Measurements from ENCODE around the gene ACSF2. TPM values are rescaled to one million over a fixed set of nuclear protein-coding genes. Genes with fewer than 3 reads are reported as not detected.

ACSF2 gene
- total and polyA plus RNA-seq, 7 experiments from 2014 or later: 2.2 to 36.2 (median 20.4) TPM

DNA sequence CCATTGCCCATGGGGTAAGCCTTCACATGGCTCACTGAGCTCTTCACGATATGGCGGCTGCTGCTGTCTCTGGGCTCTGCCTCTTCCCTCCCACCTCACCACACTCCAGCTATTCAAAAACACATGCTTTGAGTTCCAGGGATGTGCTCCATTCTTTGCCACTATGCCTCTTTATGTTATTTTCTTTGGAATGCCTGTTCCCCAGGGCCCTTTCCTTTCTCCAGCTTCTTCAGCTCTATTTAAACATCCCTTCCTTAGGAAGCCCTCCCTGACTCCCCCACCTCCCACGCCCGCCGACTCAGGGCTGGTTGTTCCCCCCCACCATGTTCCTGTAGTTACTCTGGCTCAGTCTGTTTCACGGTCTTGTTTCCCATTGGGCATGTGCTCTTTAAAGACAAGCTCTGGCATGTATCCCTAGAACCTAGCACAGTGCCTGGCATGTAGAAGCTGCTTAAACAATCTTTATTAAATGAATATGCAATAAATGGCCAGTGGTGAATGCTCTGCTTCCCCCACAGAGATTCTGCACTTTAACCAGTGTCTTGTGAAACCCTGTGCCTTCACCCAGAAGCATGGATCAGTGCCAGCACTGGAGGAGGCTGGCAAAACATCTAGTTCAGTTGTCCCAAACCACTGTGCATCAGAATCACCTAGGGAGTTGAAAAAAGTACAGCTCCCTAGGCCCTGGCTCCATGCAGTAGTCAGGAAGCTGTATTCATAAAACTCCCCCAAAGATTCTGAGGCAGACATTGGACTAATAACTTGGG, 89.1 kb downstream of the ACSF2 start:
- POLR2A ChIA-PET: interaction anchor here (0.5 kb wide), 1 partner anchor 112 kb away, joined by 3 read pairs; no protein-coding TSS in a partner anchor
- H3K4me1 ChIP-seq (ENCODE audit: control insufficient read depth in 2 of 2, insufficient read depth in 2 of 2, low read length in 2 of 2): peaks cover 4 to 8% of the 10 kb centered on the region in 2 donors
- DNase-seq (no peak), ATAC-seq (no peak)
- no peaks in the 10 kb centered on the region for H3K9me3 Mint-ChIP-seq
- no peaks in the 10 kb centered on the region for H3K36me3 ChIP-seq (ENCODE audit: control insufficient read depth in 2 of 3, insufficient read depth in 3 of 3, low read length in 3 of 3)
- intact Hi-C loops (cut with micrococcal nuclease): no loop called here
- CTCF ChIA-PET: interaction anchor here (1.5 kb wide), 1 partner anchor 11 kb away, joined by 3 read pairs; no protein-coding TSS in a partner anchor
- H3K4me3 ChIP-seq (ENCODE audit: low read length): no peak overlapping the region
- peaks cover 0 to 9% (median 0%) of the 10 kb centered on the region in 5 donors for H3K27me3 Mint-ChIP-seq
- no peak overlapping the region for H3K27ac Mint-ChIP-seq
- no peaks in the 10 kb centered on the region for H3K9me3 ChIP-seq (ENCODE audit: control insufficient read depth in 2 of 3, low read length in 3 of 3)
- no peaks in the 10 kb centered on the region for H3K36me3 Mint-ChIP-seq
- H3K4me1 Mint-ChIP-seq: peaks cover 0 to 37% (median 18%) of the 10 kb centered on the region in 7 donors
- no peaks in the 10 kb centered on the region for H3K27me3 ChIP-seq (ENCODE audit: control insufficient read depth in 2 of 2, insufficient read depth in 2 of 2, low read length in 2 of 2)
- H3K27ac ChIP-seq (ENCODE audit: low read depth, low read length): no peak overlapping the region
- H3K4me3 Mint-ChIP-seq: no peak overlapping the region

DNA sequence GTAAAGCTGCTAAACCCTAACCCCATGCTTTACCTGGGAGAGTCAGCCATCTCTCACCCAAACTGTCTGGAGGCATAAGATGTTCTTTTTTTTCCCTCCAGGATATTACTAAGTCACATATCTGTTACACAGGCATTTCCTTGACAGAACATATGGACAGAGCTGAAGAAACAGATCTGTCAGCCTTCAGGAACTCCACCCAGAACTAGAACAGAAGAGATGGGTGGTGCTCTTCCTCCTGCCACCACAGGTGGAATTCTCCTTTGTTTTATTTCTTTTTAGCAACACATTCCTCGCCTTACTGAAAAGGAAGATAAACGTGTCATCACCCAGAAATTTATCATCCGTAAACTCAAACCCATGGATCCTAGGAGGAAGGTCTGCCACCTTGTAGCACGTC, 91.0 kb downstream of the ACSF2 start:
- H3K4me3 ChIP-seq (ENCODE audit: low read length): no peak overlapping the region
- no peaks in the 10 kb centered on the region for H3K36me3 Mint-ChIP-seq
- H3K27me3 Mint-ChIP-seq: peaks cover 0 to 3% (median 0%) of the 10 kb centered on the region in 5 donors
- H3K4me1 ChIP-seq (ENCODE audit: control insufficient read depth in 2 of 2, insufficient read depth in 2 of 2, low read length in 2 of 2): peaks cover 0 to 8% of the 10 kb centered on the region in 2 donors
- no peak for ATAC-seq
- H3K27ac Mint-ChIP-seq: peak overlapping the region in 5 of 9 donors; percentile 48 to 84 (median 56)
- no peaks in the 10 kb centered on the region for H3K9me3 Mint-ChIP-seq
- POLR2A ChIA-PET: no interaction called here
- no peak overlapping the region for H3K27ac ChIP-seq (ENCODE audit: low read depth, low read length)
- H3K9me3 ChIP-seq (ENCODE audit: control insufficient read depth in 2 of 3, low read length in 3 of 3): no peaks in the 10 kb centered on the region
- no peaks in the 10 kb centered on the region for H3K36me3 ChIP-seq (ENCODE audit: control insufficient read depth in 2 of 3, insufficient read depth in 3 of 3, low read length in 3 of 3)
- intact Hi-C loops (cut with micrococcal nuclease): no loop called here
- peak overlapping the region in 7 of 10 donors; percentile 12 to 70 (median 23) for H3K4me3 Mint-ChIP-seq
- H3K4me1 Mint-ChIP-seq: peaks cover 0 to 27% (median 12%) of the 10 kb centered on the region in 7 donors
- DNase-seq: no peak
- no peaks in the 10 kb centered on the region for H3K27me3 ChIP-seq (ENCODE audit: control insufficient read depth in 2 of 2, insufficient read depth in 2 of 2, low read length in 2 of 2)
- CTCF ChIA-PET: interaction anchor here (1.8 kb wide), 1 partner anchor 16 kb away, joined by 7 read pairs; no protein-coding TSS in a partner anchor

DNA sequence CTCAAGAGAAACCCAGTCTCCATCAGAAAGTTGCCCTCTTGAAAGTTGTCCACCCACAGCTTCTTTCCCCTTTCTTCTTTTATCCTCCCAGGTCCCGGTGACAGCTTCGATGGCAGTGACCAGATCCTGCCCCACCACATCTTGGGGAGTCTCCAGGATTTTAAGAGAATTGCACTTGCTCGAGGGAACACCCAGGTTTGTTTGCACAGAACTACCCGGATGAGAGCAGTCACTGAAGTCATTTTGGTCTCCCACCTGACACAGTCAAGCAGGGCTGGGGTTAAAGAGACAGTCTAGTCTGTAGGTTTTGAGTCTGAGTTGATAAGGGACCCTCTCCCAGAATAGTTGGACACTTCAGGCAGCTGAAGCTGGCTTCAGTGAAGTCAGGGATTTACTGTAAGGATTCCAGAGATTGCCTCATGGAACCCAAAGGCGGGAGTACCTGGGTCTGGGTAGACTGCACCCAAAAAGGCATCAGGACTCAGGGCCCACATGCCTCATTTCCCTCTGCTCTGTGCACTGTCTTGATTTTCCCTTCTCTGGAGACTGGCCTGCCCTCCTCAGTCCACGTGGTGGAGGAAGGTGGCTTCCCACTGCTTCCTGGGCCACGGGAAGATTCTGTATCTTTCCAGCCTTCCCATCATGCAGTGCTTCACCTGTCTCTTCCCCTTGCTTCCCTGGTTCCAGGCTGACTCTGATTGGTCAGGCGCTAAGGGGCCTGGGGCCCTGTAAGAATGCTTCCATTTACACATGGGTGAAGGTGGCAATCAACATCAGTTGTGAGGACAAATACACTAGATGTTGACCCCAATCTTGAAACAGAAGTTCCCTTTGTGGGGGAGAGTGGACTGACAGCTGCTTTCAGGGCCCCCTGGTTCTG, 91.7 kb downstream of the ACSF2 start:
- Histone ChIP-seq H3K9me3 (ENCODE audit: control insufficient read depth in 2 of 3, low read length in 3 of 3) (no peaks in the 10 kb centered on the region), H3K27ac (ENCODE audit: low read depth, low read length) (no peak overlapping the region), H3K4me3 (ENCODE audit: low read length) (no peak overlapping the region), H3K4me1 (ENCODE audit: control insufficient read depth in 2 of 2, insufficient read depth in 2 of 2, low read length in 2 of 2) (peaks cover 0 to 8% of the 10 kb centered on the region in 2 donors), H3K36me3 (ENCODE audit: control insufficient read depth in 2 of 3, insufficient read depth in 3 of 3, low read length in 3 of 3) (no peaks in the 10 kb centered on the region), H3K27me3 (ENCODE audit: control insufficient read depth in 2 of 2, insufficient read depth in 2 of 2, low read length in 2 of 2) (no peaks in the 10 kb centered on the region)
- Mint-ChIP-seq H3K36me3 (no peaks in the 10 kb centered on the region), H3K4me1 (peaks cover 0 to 23% (median 12%) of the 10 kb centered on the region in 7 donors), H3K4me3 (peak overlapping the region in 3 of 10 donors; percentile 12 to 67 (median 45)), H3K27me3 (no peaks in the 10 kb centered on the region), H3K9me3 (no peaks in the 10 kb centered on the region), H3K27ac (peak overlapping the region in 4 of 9 donors; percentile 3 to 76 (median 27))
- CTCF ChIA-PET: interaction anchor here (1.8 kb wide), 1 partner anchor 17 kb away, joined by 7 read pairs; no protein-coding TSS in a partner anchor
- DNase-seq (no peak), ATAC-seq (no peak)
- POLR2A ChIA-PET: no interaction called here
- intact Hi-C loops (cut with micrococcal nuclease): no loop called here

DNA sequence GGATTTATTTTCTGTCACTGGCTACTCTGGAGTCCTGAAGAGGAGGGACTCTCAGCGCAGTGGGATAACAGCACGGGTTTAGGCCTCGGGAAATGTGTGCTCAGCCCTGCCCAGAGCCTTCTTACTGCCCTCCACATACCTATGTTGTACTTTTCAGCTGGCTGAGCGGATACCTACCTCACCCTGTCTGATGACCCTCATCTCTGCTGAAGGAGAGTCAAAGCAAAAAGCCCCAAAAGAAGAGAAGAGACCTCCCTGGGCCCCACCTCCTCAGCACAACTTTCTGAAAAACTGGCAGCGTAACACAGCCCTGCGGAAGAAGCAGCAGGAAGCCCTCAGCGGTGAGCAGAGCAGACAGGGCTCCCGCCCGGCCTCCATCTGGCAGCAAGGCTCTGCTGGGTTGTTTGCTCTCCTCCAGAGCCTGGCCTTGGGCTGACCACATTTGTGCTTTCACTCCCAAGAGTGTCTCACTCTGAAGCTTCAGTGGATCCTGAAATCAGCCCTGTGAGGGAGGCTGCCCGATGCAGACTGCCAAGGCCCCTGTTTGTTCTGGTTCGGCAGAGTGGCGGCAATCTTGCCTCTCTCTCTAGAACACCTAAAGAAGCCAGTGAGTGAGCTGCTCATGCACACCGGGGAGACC, 92.5 kb downstream of the ACSF2 start:
- Histone ChIP-seq H3K27ac (ENCODE audit: low read depth, low read length) (no peak overlapping the region), H3K27me3 (ENCODE audit: control insufficient read depth in 2 of 2, insufficient read depth in 2 of 2, low read length in 2 of 2) (no peaks in the 10 kb centered on the region), H3K36me3 (ENCODE audit: control insufficient read depth in 2 of 3, insufficient read depth in 3 of 3, low read length in 3 of 3) (no peaks in the 10 kb centered on the region), H3K9me3 (ENCODE audit: control insufficient read depth in 2 of 3, low read length in 3 of 3) (no peaks in the 10 kb centered on the region), H3K4me3 (ENCODE audit: low read length) (no peak overlapping the region), H3K4me1 (ENCODE audit: control insufficient read depth in 2 of 2, insufficient read depth in 2 of 2, low read length in 2 of 2) (peaks cover 0 to 8% of the 10 kb centered on the region in 2 donors)
- no peaks in the 10 kb centered on the region for H3K36me3 Mint-ChIP-seq
- peaks cover 0 to 23% (median 12%) of the 10 kb centered on the region in 7 donors for H3K4me1 Mint-ChIP-seq
- ATAC-seq: no peak
- intact Hi-C loops (cut with micrococcal nuclease): no loop called here
- no peaks in the 10 kb centered on the region for H3K27me3 Mint-ChIP-seq
- ChIA-PET POLR2A (no interaction called here), CTCF (interaction anchor here (1.8 kb wide), 1 partner anchor 18 kb away, joined by 7 read pairs; no protein-coding TSS in a partner anchor)
- peak overlapping the region in 1 of 10 donors; percentile 2 for H3K4me3 Mint-ChIP-seq
- DNase-seq: no peak
- H3K27ac Mint-ChIP-seq: peak overlapping the region in 6 of 9 donors; percentile 9 to 45 (median 28)
- H3K9me3 Mint-ChIP-seq: no peaks in the 10 kb centered on the region

DNA sequence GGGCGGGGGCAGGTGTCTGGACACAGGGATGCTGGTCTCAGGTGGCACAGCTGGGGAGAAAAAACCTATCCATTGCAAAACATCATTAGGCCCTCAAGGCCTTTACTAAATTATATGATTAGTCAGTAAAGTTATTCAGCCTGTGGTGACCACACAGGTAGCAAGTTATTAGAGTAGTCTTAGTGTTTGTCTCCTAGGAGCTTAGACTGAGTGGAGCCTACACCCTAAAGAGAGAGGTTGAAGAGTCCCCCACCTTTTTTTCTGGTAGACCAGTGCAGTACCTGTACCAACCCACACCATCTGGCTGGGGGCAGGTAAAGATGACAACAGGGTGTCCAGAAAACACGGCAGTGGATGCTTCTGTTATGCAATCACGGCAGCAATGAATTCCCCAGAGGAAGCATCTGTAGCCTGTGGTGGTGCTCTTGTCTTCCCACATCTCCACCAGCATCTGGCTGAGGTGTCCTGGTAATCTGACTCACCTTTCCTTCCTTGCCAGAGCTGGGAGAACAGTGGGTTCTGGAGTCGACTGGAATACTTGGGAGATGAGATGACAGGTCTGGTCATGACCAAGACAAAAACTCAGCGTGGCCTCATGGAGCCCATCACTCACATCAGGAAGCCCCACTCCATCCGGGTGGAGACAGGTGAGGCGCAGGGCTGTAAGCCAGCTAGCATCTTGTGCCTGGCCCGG, 93.3 kb downstream of the ACSF2 start:
- no peaks in the 10 kb centered on the region for H3K9me3 ChIP-seq (ENCODE audit: control insufficient read depth in 2 of 3, low read length in 3 of 3)
- H3K9me3 Mint-ChIP-seq: no peaks in the 10 kb centered on the region
- H3K27ac ChIP-seq (ENCODE audit: low read depth, low read length): no peak overlapping the region
- H3K4me1 Mint-ChIP-seq: peaks cover 0 to 23% (median 12%) of the 10 kb centered on the region in 7 donors
- POLR2A ChIA-PET: no interaction called here
- H3K4me3 ChIP-seq (ENCODE audit: low read length): no peak overlapping the region
- no peaks in the 10 kb centered on the region for H3K36me3 Mint-ChIP-seq
- no peaks in the 10 kb centered on the region for H3K36me3 ChIP-seq (ENCODE audit: control insufficient read depth in 2 of 3, insufficient read depth in 3 of 3, low read length in 3 of 3)
- peak overlapping the region in 1 of 9 donors; percentile 21 for H3K27ac Mint-ChIP-seq
- intact Hi-C loops (cut with micrococcal nuclease): no loop called here
- DNase-seq: no peak
- H3K4me1 ChIP-seq (ENCODE audit: control insufficient read depth in 2 of 2, insufficient read depth in 2 of 2, low read length in 2 of 2): peaks cover 0 to 8% of the 10 kb centered on the region in 2 donors
- H3K27me3 Mint-ChIP-seq: no peaks in the 10 kb centered on the region
- no peak overlapping the region for H3K4me3 Mint-ChIP-seq
- no peaks in the 10 kb centered on the region for H3K27me3 ChIP-seq (ENCODE audit: control insufficient read depth in 2 of 2, insufficient read depth in 2 of 2, low read length in 2 of 2)
- CTCF ChIA-PET: interaction anchor here (0.6 kb wide), 1 partner anchor 36 kb away, joined by 3 read pairs; no protein-coding TSS in a partner anchor
- no peak for ATAC-seq

DNA sequence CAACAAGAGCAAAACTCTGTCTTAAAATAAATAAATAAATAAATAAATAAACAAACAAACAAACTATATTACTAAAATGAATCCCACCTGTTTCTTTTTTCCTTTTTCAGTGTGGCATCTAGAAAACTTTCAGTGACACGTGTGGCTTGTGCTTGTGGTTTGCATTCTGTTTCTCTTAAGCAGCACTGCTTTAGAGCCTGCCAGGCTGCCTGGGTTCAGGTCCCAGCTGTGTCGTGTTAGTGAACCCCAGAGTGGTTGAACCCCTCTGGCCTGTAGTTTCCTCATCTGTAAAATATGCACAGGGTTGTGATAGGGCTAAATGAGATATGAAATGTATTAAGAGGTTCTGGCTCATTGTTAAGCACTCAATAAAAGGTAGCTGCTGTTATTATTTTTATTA, 94.5 kb downstream of the ACSF2 start:
- Mint-ChIP-seq H3K4me1 (peaks cover 0 to 21% (median 12%) of the 10 kb centered on the region in 7 donors), H3K4me3 (no peak overlapping the region), H3K27me3 (no peaks in the 10 kb centered on the region), H3K36me3 (no peaks in the 10 kb centered on the region), H3K9me3 (no peaks in the 10 kb centered on the region), H3K27ac (no peak overlapping the region)
- ChIA-PET CTCF (no interaction called here), POLR2A (interaction anchor here (0.6 kb wide), 1 partner anchor 453 kb away, joined by 3 read pairs; no protein-coding TSS in a partner anchor)
- Histone ChIP-seq H3K4me3 (ENCODE audit: low read length) (no peak overlapping the region), H3K4me1 (ENCODE audit: control insufficient read depth in 2 of 2, insufficient read depth in 2 of 2, low read length in 2 of 2) (peaks cover 0 to 8% of the 10 kb centered on the region in 2 donors), H3K27ac (ENCODE audit: low read depth, low read length) (no peak overlapping the region), H3K36me3 (ENCODE audit: control insufficient read depth in 2 of 3, insufficient read depth in 3 of 3, low read length in 3 of 3) (no peaks in the 10 kb centered on the region), H3K9me3 (ENCODE audit: control insufficient read depth in 2 of 3, low read length in 3 of 3) (no peaks in the 10 kb centered on the region), H3K27me3 (ENCODE audit: control insufficient read depth in 2 of 2, insufficient read depth in 2 of 2, low read length in 2 of 2) (no peaks in the 10 kb centered on the region)
- DNase-seq: no peak
- intact Hi-C loops (cut with micrococcal nuclease): no loop called here
- ATAC-seq: no peak

Measured in naive thymus-derived CD4-positive, alpha-beta T cell (primary cell).